Coronary artery (tissue), 2 donors: ENCODE results near the gene OAS3.
"Not testable (repeated sequence)": the region's sequence is repeated elsewhere in the genome, so short reads cannot be mapped to it uniquely, and the experiment has no call there.

Source experiments
- DNase-seq: peaks from one replicate; pipeline ENCODE4 v3.0.0-alpha.2; 2017; ENCODE audit warnings: low spot score
- H3K27ac ChIP-seq, 2 donors: fragments of 200-600 bp; sonication (generic); one replicate each; pipeline ENCODE4 v1.5.1; 2016 to 2019
- H3K4me3 ChIP-seq: fragments of 200-600 bp; sonication (generic); 2 replicates; pipeline ENCODE4 v1.5.1; 2016; ENCODE audit warnings: mild to moderate bottlenecking, moderate library complexity
- CTCF ChIP-seq: fragments of 200-600 bp; sonication (generic); IDR thresholded peaks from one replicate; pipeline ENCODE4 v1.5.1; 2019; ENCODE audit warnings: antibody characterized with exemption

The OAS3 gene

GRCh38 chr12:112908548-112908947 is 29.7 kb upstream of the OAS3 start:
- TF ChIP-seq CTCF, result no peak
- peak overlapping the region in 1 of 2 donors; percentile 69 for H3K27ac ChIP-seq
- no peak for DNase-seq
- H3K4me3 ChIP-seq, result peak overlapping the region; percentile 71

GRCh38 chr12:112909693-112910092 is 28.6 kb upstream of the OAS3 start:
- Histone ChIP-seq H3K27ac (no peak overlapping the region), H3K4me3 (no peak overlapping the region)
- DNase-seq, result no peak

GRCh38 chr12:112913038-112913688 is 25.1 kb upstream of the OAS3 start:
- H3K4me3 ChIP-seq, result no peak overlapping the region
- no peak for TF ChIP-seq CTCF
- DNase-seq, result no peak
- no peak overlapping the region for H3K27ac ChIP-seq

More at GRCh38 chr12:112909693-112910092, 28.6 kb upstream of the OAS3 start:
- no peak for TF ChIP-seq CTCF

GRCh38 chr12:112913888-112914287 is 24.4 kb upstream of the OAS3 start:
- H3K4me3 ChIP-seq, H3K27ac ChIP-seq, DNase-seq: not testable (repeated sequence)

- Histone ChIP-seq H3K27ac (no peak overlapping the region), H3K4me3 (no peak overlapping the region)
- no peak for DNase-seq
- no peak for TF ChIP-seq CTCF
Measured at GRCh38 chr12:112916270-112916669, 22.0 kb upstream of the OAS3 start.

GRCh38 chr12:112919121-112919520 is 19.2 kb upstream of the OAS3 start:
- H3K27ac ChIP-seq, result no peak overlapping the region

GRCh38 chr12:112924986-112925385 is 13.3 kb upstream of the OAS3 start:
- no peak for DNase-seq
- TF ChIP-seq CTCF, result no peak
- Histone ChIP-seq H3K27ac (peak overlapping the region in 1 of 2 donors; percentile 9), H3K4me3 (no peak overlapping the region)

More at GRCh38 chr12:112919121-112919520, 19.2 kb upstream of the OAS3 start:
- no peak overlapping the region for H3K4me3 ChIP-seq
- TF ChIP-seq CTCF, result no peak
- no peak for DNase-seq

GRCh38 chr12:112926416-112927033 is 11.7 kb upstream of the OAS3 start:
- not testable (repeated sequence) for DNase-seq, H3K27ac ChIP-seq, H3K4me3 ChIP-seq
